Fibroblast of lung (primary cell): Measurements from ENCODE around the gene ZNF281. TPM values are rescaled to one million over a fixed set of nuclear protein-coding genes. Genes with fewer than 3 reads are reported as not detected.

Experiments
- DNase-seq, 2 donors: peaks; one replicate each; pipeline versions ENCODE4 v3.0.0 to v3.0.0-alpha.2; 2010; ENCODE audit warnings: low read depth in 2 of 2
- H2AFZ ChIP-seq: 2 replicates; pipeline ENCODE4 v1.5.1; 2012; ENCODE audit warnings: low read length, control low read depth, inconsistent platforms
- H3K27ac ChIP-seq: 2 replicates; pipeline ENCODE4 v1.5.1; 2011; ENCODE audit warnings: low read length, control low read depth; ENCODE audit not compliant: insufficient read depth
- H3K27me3 ChIP-seq: 2 replicates; pipeline ENCODE4 v1.5.1; 2011; ENCODE audit warnings: mild to moderate bottlenecking, low read length; ENCODE audit not compliant: control insufficient read depth, insufficient read depth
- H3K36me3 ChIP-seq: 2 replicates; pipeline ENCODE4 v1.5.1; 2011; ENCODE audit warnings: low read length; ENCODE audit not compliant: control insufficient read depth, insufficient read depth
- H3K4me1 ChIP-seq: 2 replicates; pipeline ENCODE4 v1.5.1; 2011; ENCODE audit warnings: low read length; ENCODE audit not compliant: control insufficient read depth, insufficient read depth; ENCODE audit errors: extremely low read depth
- H3K4me2 ChIP-seq: 2 replicates; pipeline ENCODE4 v1.5.1; 2011; ENCODE audit warnings: low read length, control low read depth; ENCODE audit not compliant: insufficient read depth; ENCODE audit errors: extremely low read depth
- H3K4me3 ChIP-seq, 4 experiments: fragments of 200-600 bp in 1 of 4; sonication (generic) in 1 of 4; replicated peaks in 1 of 4; 2 replicates each; pipeline ENCODE4 v1.5.1; 2011 to 2016; ENCODE audit warnings: low read length in 4 of 4, low read depth in 3 of 4, mild to moderate bottlenecking in 3 of 4, control low read depth in 2 of 4, inconsistent platforms in 1 of 4, mixed read lengths in 1 of 4; ENCODE audit not compliant: insufficient read depth in 1 of 4; ENCODE audit errors: control extremely low read depth in 1 of 4
- H3K79me2 ChIP-seq: 2 replicates; pipeline ENCODE4 v1.5.1; 2012; ENCODE audit warnings: mild to moderate bottlenecking, low read length, inconsistent platforms; ENCODE audit not compliant: control insufficient read depth, insufficient read depth
- H3K9ac ChIP-seq: 2 replicates; pipeline ENCODE4 v1.5.1; 2011; ENCODE audit warnings: mild to moderate bottlenecking, low read length, control low read depth; ENCODE audit not compliant: insufficient read depth
- H3K9me3 ChIP-seq: 2 replicates; pipeline ENCODE4 v1.5.1; 2012; ENCODE audit warnings: low read depth, low read length; ENCODE audit not compliant: control insufficient read depth, insufficient read depth
- H4K20me1 ChIP-seq: 2 replicates; pipeline ENCODE4 v1.5.1; 2011; ENCODE audit warnings: low read length; ENCODE audit not compliant: control insufficient read depth, insufficient read depth; ENCODE audit errors: extremely low read depth
- EZH2 ChIP-seq: IDR thresholded peaks from 2 replicates; pipeline ENCODE4 v1.5.1; 2012; ENCODE audit warnings: low read length, control low read depth, mild to moderate bottlenecking; ENCODE audit errors: missing control alignments
- polyA plus RNA-seq, 2 donors: library from polyadenylated mRNA; depleted of rRNA in 1 of 2; stranded (reverse) in 1 of 2; unstranded in 1 of 2; fragments of >200 nt; gene quantifications; 2 replicates each; pipeline ENCODE4 v1.2.1, GENCODE V29; 2011 to 2012; ENCODE audit warnings: missing spikeins in 1 of 2
- total RNA-seq: library from RNA; depleted of rRNA; stranded (reverse); fragments of >200 nt; gene quantifications from 2 replicates; pipeline ENCODE4 v1.2.1, GENCODE V29; 2014
- TF ChIP-seq, protein P1 (sequence below), 2 donors: IDR thresholded peaks in 1 of 2; conservative IDR thresholded peaks in 1 of 2; 1 replicate in 1 of 2; 2 replicates in 1 of 2; pipeline ENCODE4 v1.5.1; 2011 to 2012; ENCODE audit warnings: low read length in 2 of 2, control low read depth in 1 of 2, inconsistent platforms in 1 of 2, low read depth in 1 of 2, mild to moderate bottlenecking in 1 of 2

The ZNF281 gene
- total and polyA plus RNA-seq, 2 donors (not counting 1 experiment from before 2014, with no cell fraction given) = 14.0 to 39.0 TPM

GRCh38 chr1:200428482-200429205, 18.8 kb upstream of the ZNF281 start:
- Histone ChIP-seq H2AFZ (no peak overlapping the region), H4K20me1 (no peaks in the 10 kb centered on the region), H3K27ac (no peak overlapping the region), H3K27me3 (no peaks in the 10 kb centered on the region), H3K4me1 (peaks cover 3% of the 10 kb centered on the region), H3K79me2 (no peaks in the 10 kb centered on the region), H3K9me3 (no peaks in the 10 kb centered on the region), H3K4me2 (peak overlapping the region; percentile 13), H3K36me3 (no peaks in the 10 kb centered on the region), H3K9ac (no peak overlapping the region), H3K4me3 (no peak overlapping the region)
- DNase-seq = peak; percentile 57 to 59
- no peak for TF ChIP-seq EZH2
- TF ChIP-seq, protein P1, sequence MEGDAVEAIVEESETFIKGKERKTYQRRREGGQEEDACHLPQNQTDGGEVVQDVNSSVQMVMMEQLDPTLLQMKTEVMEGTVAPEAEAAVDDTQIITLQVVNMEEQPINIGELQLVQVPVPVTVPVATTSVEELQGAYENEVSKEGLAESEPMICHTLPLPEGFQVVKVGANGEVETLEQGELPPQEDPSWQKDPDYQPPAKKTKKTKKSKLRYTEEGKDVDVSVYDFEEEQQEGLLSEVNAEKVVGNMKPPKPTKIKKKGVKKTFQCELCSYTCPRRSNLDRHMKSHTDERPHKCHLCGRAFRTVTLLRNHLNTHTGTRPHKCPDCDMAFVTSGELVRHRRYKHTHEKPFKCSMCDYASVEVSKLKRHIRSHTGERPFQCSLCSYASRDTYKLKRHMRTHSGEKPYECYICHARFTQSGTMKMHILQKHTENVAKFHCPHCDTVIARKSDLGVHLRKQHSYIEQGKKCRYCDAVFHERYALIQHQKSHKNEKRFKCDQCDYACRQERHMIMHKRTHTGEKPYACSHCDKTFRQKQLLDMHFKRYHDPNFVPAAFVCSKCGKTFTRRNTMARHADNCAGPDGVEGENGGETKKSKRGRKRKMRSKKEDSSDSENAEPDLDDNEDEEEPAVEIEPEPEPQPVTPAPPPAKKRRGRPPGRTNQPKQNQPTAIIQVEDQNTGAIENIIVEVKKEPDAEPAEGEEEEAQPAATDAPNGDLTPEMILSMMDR (conservative IDR thresholded peaks at IDR 0.05 in 1 of 2, IDR thresholded peaks at IDR 0.05 in 1 of 2; ENCODE audit: low read depth in 1 of 2, low read length in 2 of 2) = no peak

DNA sequence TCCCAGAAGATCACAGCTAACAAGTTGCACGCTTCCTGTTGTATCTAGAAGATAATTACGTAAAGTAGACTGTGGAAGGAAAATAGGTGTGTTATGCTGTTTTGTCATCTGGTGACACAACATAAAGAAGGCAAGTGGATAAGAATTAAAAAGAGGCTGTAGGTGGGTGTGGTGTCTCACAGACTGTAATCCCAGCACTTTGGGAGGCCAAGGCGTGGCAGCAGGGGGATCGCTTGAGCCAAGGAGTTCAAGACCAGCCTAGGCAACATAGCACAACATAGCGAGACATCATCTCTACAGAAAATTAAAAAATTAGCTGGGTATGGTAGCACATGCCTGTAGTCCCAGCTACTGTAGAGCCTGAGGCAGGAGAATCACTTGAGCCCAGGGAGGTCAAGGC, 17.9 kb upstream of the ZNF281 start:
- no peaks in the 10 kb centered on the region for H3K9me3 ChIP-seq
- H3K79me2 ChIP-seq = no peaks in the 10 kb centered on the region
- H3K4me1 ChIP-seq = peaks cover 3% of the 10 kb centered on the region
- H3K27ac ChIP-seq = no peak overlapping the region
- no peak overlapping the region for H3K4me3 ChIP-seq
- no peak overlapping the region for H2AFZ ChIP-seq
- H4K20me1 ChIP-seq = no peaks in the 10 kb centered on the region
- H3K9ac ChIP-seq = no peak overlapping the region
- TF ChIP-seq EZH2 = no peak
- TF ChIP-seq, protein P1 (conservative IDR thresholded peaks at IDR 0.05 in 1 of 2, IDR thresholded peaks at IDR 0.05 in 1 of 2; ENCODE audit: low read depth in 1 of 2, low read length in 2 of 2) = no peak
- H3K27me3 ChIP-seq = no peaks in the 10 kb centered on the region
- H3K4me2 ChIP-seq = no peak overlapping the region
- DNase-seq = no peak
- H3K36me3 ChIP-seq = no peaks in the 10 kb centered on the region

- Histone ChIP-seq H3K9me3 (no peaks in the 10 kb centered on the region), H2AFZ (no peak overlapping the region), H3K27ac (no peak overlapping the region), H3K27me3 (no peaks in the 10 kb centered on the region), H3K36me3 (no peaks in the 10 kb centered on the region), H3K9ac (no peak overlapping the region), H3K4me2 (no peak overlapping the region), H4K20me1 (no peaks in the 10 kb centered on the region), H3K4me3 (no peak overlapping the region), H3K4me1 (peaks cover 3% of the 10 kb centered on the region), H3K79me2 (no peaks in the 10 kb centered on the region)
- TF ChIP-seq EZH2 = no peak
- TF ChIP-seq, protein P1 (conservative IDR thresholded peaks at IDR 0.05 in 1 of 2, IDR thresholded peaks at IDR 0.05 in 1 of 2; ENCODE audit: low read depth in 1 of 2, low read length in 2 of 2) = no peak
- DNase-seq = no peak
Observed at GRCh38 chr1:200426196-200426595, 16.4 kb upstream of the ZNF281 start.
